ENCODE results near the gene IFT25.

DNA sequence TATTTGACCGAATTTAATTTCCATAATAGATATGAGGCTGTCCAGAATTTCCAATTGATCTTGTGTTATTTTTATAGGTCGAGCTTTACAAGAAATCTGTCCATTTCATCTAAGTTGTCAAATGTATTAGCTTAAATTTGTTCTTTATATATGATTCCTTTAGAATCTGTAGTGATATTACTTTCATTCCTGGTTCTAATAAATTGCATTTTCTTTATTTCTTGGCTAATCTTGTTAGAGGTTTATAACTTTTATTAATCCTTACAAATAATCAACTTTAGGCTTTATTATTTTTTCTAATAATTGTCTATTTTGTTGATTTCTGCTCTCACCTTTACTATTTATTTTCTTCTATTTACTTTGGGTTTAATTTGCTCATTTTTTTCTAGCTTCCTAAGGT, 14.0 kb downstream of the IFT25 start:
- TF ChIP-seq, protein P1, sequence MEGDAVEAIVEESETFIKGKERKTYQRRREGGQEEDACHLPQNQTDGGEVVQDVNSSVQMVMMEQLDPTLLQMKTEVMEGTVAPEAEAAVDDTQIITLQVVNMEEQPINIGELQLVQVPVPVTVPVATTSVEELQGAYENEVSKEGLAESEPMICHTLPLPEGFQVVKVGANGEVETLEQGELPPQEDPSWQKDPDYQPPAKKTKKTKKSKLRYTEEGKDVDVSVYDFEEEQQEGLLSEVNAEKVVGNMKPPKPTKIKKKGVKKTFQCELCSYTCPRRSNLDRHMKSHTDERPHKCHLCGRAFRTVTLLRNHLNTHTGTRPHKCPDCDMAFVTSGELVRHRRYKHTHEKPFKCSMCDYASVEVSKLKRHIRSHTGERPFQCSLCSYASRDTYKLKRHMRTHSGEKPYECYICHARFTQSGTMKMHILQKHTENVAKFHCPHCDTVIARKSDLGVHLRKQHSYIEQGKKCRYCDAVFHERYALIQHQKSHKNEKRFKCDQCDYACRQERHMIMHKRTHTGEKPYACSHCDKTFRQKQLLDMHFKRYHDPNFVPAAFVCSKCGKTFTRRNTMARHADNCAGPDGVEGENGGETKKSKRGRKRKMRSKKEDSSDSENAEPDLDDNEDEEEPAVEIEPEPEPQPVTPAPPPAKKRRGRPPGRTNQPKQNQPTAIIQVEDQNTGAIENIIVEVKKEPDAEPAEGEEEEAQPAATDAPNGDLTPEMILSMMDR (conservative IDR thresholded peaks at IDR 0.05 in 1 of 2, IDR thresholded peaks at IDR 0.05 in 1 of 2; ENCODE audit: low read depth in 1 of 2, low read length in 2 of 2): no peak
- TF ChIP-seq EZH2 (IDR thresholded peaks at IDR 0.05; ENCODE audit: low read length, missing control alignments): no peak
